GM19468 (cell line): Measurements from ENCODE around the gene TMEM38A.
"Not testable (repeated sequence)": the region's sequence is repeated elsewhere in the genome, so short reads cannot be mapped to it uniquely, and the experiment has no call there.

Experiments used
- ATAC-seq: cut with Tn5 transposase; IDR thresholded peaks from one replicate; pipeline ENCODE4 v1.9.1; 2021; ENCODE audit warnings: mild to moderate bottlenecking, moderate library complexity, moderate number of reproducible peaks; ENCODE audit not compliant: unreplicated experiment; ENCODE audit errors: extremely low read depth

The TMEM38A gene

DNA sequence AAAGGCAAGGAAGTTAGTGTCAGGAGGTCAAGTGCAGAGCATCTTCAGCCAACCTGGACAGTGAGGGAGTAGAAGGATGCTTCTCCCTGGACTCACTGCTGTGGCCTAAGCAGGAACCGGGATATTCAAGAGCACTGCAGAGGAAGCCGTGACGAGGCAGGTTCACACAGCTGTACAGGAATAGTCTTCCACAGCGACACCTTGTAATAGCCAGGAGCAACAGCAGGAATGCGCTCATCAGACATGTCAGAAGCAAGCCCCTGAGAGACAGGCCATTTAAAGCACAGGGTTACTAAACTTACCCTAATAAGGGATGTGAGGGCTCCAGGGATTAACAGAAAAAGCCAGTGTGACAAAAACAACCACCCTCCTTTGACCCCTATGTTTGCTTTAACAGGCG, 29.5 kb upstream of the TMEM38A start:
- no peak for ATAC-seq

DNA sequence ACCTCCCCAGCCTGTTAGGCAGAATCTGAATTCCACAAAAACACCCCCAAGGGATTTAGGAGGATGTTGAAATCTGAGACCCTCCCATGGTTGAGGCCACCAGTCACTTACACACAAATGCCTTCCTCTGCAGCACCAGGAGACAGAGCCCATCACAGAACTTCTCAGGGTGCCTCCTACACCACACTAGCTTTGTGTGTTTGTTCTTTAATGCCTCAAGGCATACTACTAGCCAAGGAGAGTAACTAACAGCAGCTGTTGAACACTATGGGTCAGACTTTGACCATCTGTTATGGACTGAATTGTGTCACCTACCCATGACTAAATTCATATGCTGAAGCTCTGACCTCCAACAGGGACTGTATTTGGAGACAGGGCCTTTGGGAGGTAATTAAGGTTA, 23.4 kb upstream of the TMEM38A start:
- ATAC-seq = no peak

DNA sequence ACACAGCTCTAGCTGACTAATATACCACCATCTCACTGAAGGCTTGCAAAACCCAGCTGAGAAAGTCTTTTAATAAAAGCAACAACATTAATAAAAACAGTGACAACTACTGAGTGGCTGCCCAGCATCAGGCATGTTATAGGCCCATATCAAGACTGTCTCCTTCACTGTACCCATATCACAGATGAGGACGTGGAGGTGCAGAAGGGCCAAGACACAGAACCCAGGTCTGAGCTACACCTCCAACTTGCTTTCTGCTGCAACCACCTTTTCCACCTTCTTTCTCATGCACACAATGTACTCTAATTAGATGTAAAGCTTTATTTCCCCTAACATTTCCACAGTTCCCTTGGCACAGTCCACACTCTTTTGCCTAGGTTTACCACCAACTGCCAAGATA, 22.3 kb upstream of the TMEM38A start:
- ATAC-seq = no peak

DNA sequence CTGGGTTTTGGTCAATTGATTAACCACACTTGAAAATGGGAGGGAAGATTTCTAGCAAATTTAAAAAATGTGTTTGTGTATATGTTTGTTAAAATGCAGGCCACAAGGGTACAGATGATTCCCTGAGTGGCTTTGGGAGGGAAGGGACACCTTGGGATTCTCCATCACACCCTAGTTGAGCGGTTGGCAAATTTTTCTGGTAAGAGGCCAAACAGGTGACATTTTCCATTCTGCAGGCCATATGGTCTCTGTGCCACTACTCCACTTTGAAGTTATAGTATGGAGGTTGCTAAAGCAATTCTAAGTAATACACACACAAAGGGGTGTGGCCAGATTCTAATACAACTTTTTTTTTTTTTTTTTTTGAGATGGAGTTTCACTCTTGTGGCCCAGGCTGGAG, 20.0 kb upstream of the TMEM38A start:
- ATAC-seq = no peak

- ATAC-seq = no peak
Observed at GRCh38 chr19:16641695-16642094, 19.2 kb upstream of the TMEM38A start.

- ATAC-seq = no peak
Observed at GRCh38 chr19:16645140-16645539, 15.8 kb upstream of the TMEM38A start.

DNA sequence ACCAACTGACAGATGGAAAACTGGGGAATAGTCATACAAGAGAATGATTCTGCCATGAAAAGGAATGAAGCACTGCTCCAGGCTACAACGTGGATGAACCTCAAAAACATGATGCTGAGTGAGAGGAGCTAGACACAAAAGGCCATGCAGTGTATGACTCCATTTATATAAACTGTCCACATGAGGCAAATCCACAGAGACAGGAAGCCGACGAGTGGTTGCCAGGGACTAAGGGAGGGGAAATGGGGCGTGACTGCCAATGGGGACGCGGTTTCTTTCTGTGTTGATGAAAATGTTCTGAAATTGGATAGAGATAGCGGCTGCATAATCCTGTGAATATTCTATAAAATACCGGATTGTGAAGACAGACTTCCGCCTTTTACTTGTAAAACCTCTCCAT, 11.2 kb upstream of the TMEM38A start:
- no peak for ATAC-seq

DNA sequence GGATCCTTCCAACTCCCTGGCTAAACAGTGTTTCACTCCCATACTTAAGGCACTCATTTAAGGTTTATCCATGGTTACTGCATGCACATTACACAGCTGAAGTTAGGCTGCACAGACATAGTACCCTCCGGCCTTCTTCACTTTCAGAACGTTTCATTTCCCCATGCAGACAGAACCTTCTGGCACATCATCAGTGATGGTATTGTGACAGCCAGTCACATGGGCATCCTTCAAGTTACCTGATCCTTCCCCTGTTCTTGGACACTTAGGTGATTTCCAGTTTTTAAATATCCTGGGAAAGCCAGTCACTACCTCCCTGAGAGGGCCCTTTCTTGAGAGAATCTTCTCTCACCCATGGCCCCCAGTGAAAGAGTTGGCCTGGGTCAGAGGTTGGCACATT, 10.1 kb upstream of the TMEM38A start:
- no peak for ATAC-seq

GRCh38 chr19:16651421-16652188, 9.3 kb upstream of the TMEM38A start:
- ATAC-seq = not testable (repeated sequence)

DNA sequence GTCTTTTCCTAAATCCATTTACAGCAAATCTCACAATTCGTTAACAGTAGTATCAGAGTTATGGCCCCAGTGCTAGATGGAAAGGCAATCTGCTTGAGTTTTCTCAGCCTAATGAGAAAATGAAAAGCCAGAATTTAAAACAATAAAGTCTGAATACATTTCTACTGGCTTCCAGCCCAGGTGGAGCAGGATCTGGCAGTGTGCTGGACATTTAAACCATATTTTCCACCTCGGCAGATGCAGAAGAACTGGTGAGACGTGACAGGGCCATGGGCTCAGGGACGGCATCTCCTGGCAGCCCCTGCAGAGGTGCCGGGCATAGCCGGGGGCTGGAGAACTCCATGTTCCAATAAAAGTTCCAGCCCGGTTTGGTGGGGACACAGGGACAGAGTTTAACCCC, 8.1 kb upstream of the TMEM38A start:
- no peak for ATAC-seq

DNA sequence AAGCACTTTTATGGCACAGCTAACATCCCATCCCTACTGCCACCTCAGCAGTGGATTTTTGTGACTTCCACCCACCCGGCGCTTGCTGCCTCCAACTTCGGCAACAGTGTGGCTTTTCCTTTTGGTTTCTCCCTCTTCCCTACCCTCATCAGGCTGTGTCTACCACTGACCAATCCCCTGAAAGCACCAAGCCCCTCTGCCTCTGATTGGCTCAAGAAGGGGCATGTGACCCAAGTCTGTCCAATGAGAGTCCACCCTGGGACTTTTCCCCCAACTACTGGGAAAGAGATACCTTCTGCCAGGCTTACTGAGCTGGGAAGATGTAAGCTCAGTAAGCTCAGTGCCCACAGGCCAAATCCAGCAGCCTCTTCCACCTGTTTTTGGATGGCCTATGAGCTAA, 6.8 kb upstream of the TMEM38A start:
- ATAC-seq = no peak

- ATAC-seq = no peak
Observed at GRCh38 chr19:16654627-16655026, 6.3 kb upstream of the TMEM38A start.

- no peak for ATAC-seq
Observed at GRCh38 chr19:16655727-16656126, 5.2 kb upstream of the TMEM38A start.

DNA sequence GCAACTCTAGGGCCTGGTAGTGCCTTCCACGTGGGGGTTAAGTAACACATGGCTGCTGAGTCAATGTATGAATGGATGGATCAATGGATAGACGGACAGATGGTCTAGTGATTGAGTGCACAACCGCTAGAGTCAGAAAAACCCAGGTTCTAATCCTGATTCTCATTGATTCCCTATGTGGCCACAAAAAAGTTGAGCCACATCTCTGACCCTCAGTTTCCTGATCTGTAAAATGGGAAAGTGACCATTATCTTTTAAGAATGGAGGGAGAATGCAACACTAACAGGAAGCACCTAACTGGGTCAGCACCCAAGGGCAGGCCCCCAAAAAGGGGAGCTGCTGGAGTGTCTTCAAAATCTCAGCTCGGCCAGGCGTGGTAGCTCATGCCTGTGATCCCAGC, 3.6 kb upstream of the TMEM38A start:
- ATAC-seq = no peak

DNA sequence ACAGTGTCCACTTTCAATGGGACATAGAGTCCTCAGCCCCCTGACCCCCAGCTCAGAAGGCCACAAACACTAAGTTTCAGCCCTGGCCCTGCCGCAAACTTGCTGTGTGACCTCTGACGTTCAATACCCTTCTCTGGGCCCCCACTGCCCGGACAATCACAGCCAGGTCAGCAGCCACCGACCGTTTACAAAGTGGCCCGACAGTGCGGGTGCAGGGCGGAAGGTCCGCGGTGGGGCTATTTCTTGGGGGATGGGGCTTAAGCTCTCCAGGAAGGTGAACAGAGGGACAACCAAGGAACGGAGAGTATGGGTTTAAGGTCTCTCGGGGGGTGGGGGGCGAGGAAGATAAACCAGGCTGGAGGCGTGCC, 1.5 kb upstream of the TMEM38A start:
- no peak for ATAC-seq

- peak; percentile 82 for ATAC-seq
Observed at GRCh38 chr19:16659832-16660708, 869 bp upstream of the TMEM38A start, which contains the start of gene SMIM7. Gene SMIM7, minus strand, starts transcription at chr19:16660144. Its CDS starts 34 bp downstream, at chr19:16660110.

DNA sequence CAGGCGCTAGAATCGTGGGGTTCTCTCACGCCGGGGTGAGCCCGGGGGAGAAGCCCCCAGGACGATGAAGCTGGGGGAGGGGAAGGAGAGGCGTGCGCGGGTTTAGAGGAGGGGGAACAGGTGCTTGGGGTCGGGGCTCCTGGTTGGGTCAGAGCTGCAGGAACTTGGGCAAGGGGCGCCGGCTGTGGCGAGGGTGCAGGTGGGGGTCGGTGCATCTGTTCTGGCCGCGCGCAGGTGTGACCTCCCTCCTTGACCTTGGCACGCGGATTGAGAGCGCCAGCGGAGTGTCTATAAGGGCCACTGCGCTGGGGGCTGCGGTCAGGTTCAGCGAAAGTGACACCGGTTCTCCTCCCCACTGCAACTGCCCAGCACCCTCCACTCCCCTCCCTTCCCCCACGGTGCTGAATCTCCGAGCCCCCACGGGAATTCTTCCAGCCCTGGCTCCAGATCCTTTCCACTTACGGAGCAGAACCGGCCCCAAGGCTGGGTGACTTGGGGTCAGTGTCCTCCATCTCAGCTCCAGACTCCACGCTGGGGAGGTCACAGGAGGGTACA, 618 bp downstream of the TMEM38A start:
- no peak for ATAC-seq

- no peak for ATAC-seq
Observed at GRCh38 chr19:16668176-16668575, 7.2 kb downstream of the TMEM38A start.

DNA sequence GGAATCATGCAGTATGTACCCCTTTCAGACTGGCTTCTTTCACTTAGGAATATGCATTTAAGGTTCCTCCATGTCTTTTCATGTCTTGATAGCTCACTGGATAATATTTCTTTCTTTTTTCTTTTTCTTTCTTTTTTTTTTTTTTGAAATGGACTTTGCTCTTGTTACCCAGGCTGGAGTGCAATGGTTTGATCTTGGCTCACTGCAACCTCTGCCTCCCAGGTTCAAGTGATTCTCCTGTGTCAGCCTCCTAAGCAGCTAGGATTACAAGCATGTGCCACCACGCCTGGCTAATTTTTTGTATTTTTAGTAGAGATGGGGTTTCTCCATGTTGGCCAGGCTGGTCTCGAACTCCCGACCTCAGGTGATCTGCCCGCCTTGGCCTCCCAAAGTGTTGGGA, 7.8 kb downstream of the TMEM38A start:
- ATAC-seq = not testable (repeated sequence)

- ATAC-seq = no peak
Observed at GRCh38 chr19:16670291-16670690, 9.4 kb downstream of the TMEM38A start.

DNA sequence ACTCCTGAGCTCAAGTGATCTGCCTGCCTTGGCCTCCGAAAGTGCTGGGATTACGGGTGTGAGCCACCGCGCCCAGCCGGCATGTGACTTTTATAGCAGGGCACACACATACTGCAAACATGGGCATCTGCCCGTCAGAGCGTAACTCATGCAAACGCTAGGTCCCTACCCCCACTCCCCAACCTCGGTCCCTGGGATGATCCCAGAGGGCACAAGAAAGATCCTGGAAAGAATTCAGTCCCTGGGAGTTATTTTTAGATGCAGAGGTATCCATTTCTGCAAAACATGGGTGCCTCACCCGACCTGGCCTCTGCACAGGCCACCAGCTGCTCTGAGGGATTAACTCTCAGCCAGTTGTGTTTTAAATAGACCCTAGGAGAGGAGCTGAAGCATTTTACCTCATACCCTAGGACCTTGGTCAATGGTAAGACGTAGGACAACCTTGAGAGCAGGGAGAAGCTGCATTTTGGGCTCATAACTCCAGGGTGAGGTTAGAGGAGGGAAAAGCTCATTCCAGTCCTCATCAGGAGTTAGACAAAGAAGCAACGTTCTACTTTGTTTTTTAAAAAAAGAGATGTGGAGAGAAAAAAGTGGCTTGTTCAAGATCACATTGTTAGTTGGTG, 10.8 kb downstream of the TMEM38A start:
- no peak for ATAC-seq
